Stimulated activated CD8-positive, alpha-beta memory T cell treated with anti-CD3 and anti-CD28 coated beads, Interleukin-2, amount 100 ng/mL, for 48 hours (primary cell): Measurements from ENCODE around the gene SLC25A33.
"Not testable (repeated sequence)": the region's sequence is repeated elsewhere in the genome, so short reads cannot be mapped to it uniquely, and the experiment has no call there.

Source experiments
- DNase-seq, 2 donors: peaks; one replicate each; pipeline ENCODE4 v3.0.0-alpha.2; 2020; ENCODE audit warnings: low read depth in 2 of 2

SLC25A33 gene

DNA sequence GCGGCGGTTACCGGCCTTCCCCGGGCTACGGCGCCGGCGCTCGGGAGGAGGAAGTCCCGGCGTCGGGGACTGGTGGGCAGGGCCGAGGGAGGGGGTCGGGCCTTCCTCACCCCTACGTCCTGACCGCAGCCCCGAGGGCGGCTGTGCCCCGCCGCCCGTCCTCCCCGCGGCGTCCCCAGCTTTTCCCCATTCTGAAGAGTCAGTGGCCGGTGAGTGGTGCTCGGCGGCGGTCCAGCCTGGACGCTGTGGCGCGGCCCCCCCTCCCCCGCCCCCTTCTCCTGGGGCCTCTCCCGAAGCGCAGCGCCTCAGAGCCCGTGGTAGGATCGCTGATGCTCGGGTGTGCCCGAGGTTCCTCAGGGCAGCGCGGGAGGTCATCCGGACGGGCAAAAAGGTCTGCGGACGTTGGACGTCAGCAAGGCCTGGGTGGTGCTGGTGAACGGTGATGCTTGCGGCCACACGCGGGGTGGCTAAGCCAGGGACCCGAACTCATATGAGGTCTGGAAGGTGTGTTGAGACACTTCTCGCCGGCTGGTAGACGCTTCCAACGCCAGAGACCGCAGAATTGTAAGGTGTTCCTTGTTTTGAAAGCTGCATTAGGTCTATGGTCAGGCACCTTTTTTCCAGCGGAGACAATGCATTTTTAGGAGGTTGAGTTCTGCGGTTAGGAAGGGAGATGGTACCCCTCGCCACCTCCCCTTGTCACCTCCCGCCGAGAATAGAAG lies 725 bp downstream of the SLC25A33 start:
- peak; percentile 30 to 41 for DNase-seq

GRCh38 chr1:9542430-9542829 lies 3.2 kb downstream of the SLC25A33 start:
- no peak for DNase-seq

GRCh38 chr1:9544926-9545325 lies 5.7 kb downstream of the SLC25A33 start:
- no peak for DNase-seq

- no peak for DNase-seq
Measured at GRCh38 chr1:9549955-9550546, 10.8 kb downstream of the SLC25A33 start.

- DNase-seq = no peak
Measured at GRCh38 chr1:9551984-9552383, 12.7 kb downstream of the SLC25A33 start.

DNA sequence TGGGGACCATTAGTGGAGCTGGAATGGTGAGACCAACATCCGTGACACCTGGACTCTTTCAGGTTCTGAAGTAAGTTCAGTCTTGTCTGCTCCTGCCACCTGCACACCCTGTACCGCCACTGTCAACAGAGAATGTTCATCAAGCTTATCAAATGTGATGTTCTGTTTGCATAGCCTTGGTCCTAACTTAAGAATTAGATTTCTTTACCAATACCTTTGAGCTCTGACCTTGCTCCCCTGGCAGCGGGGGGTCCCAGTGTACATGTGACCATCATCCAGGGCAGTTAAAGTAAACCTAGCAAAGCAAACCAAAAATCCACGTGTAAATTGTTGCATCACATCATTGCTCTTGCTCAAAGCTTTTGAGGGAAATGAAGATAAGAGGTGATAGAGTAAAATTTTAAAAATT lies 14.5 kb downstream of the SLC25A33 start:
- no peak for DNase-seq

DNA sequence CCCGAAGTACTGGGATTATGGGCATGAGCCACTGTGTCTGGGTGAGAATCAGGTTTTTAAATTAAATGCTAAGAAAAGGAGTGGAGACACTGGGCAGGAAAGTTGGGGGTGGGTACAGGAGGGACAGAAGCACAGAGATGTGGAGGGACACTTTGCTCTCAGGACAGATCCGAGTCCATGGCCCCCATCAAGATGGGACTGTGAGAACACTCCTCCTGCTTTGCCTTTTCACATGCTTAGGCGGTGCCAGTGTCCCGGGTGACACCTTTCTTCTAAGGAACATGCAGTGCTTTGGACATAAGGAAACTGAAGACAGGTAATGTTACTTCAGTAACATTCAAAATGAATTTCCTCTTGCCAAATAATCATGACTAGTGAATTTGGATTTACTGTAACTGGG lies 16.7 kb downstream of the SLC25A33 start:
- no peak for DNase-seq

- no peak for DNase-seq
Measured at GRCh38 chr1:9557624-9558023, 18.4 kb downstream of the SLC25A33 start.

DNA sequence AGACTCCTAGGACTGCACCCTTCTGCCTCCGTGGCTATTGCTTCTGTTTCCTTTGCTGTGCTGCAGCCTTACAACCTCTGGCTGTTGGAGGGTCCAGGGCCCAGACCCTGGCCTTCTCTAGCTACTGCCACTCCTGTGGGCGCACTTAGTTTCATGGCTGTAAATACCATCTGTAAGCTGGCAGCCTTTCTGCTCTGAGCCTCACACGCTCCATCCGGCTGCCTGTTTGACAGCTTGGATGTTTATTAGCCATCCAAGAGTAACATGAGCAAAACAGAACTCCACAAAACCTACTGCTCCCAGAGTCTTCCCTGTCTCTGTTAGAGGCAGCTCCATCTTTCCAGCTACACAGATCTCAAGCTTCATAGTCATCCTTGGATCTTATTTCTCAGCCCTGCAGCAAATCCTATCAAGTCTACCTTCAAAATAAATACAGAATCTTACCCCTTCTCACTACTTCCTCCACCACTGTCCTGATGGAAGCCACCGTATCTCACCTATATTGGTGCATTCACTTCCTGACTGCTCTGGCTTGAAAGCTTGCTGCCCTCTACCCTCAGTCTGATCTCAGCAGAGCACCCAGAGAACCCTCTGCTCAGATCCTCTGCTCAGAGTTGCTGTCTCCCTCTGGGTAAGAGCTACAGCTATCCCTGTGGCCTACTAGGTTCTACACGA lies 19.1 kb downstream of the SLC25A33 start:
- DNase-seq = no peak

DNA sequence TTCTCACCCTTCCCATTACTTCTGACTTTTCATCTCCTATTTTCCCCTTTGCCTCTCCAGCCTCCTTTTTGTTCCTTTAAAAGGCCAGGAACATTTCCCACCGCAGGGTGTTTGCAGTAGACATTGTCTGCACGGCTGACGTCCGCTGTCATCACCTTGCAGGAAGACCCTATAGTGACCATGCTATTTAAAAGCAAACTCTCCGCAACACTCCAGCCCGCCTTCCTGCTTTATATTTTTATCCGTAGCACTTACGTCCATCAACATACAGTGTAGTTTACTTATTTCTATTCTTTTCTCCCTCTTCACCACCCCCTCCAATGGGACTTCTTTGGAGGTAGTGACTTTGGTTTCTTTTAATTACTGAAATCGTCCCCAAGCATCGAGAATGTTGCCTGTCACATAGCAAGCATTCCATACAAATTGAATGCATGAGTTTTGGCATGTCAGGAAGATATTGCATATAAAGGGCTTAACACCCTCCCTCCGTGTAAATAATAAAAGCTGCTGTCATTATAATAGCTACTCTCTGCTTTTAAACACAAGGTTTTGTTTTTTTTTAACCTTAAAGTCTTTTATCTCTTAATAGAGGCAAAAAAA lies 19.8 kb downstream of the SLC25A33 start:
- DNase-seq = no peak

GRCh38 chr1:9559673-9560072 lies 20.4 kb downstream of the SLC25A33 start:
- no peak for DNase-seq

DNA sequence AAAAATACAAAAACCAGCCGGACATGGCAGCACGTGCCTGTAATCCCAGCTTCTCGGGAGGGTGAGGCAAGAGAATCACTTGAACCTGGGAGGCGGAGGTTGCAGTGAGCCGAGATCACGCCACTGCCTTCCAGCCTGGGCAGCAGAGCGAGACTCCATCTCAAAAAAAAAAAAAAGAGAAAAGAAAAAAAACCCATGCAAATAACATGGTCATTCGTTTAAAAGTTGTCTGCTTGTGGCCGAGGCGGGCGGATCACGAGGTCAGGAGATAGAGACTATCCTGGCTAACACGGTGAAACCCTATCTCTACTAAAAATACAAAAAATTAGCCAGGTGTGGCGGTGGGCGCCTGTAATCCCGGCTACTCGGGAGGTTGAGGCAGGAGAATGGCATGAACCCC lies 20.8 kb downstream of the SLC25A33 start:
- not testable (repeated sequence) for DNase-seq

- DNase-seq = no peak
Measured at GRCh38 chr1:9561429-9561828, 22.2 kb downstream of the SLC25A33 start.

DNA sequence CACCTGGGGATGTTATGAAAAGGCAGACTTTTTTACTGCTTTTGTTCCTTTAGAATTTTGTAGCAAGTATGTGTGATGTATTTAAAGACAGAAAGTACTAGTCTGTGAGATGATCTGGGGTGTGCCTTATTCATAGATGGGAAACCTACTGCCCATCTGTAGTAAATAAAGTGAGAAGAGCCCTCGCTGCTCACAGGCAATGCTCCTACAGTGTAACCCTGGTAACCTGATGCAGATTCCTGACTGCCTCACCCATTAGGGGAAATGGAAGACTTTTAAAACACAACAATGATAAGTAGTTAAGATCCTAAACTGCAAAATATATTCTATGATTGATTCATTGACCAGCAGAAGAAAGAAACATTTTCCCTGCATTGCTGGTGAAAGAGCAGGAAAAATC lies 30.0 kb downstream of the SLC25A33 start:
- no peak for DNase-seq

- DNase-seq = not testable (repeated sequence)
Measured at GRCh38 chr1:9570886-9571529, 31.7 kb downstream of the SLC25A33 start.

- no peak for DNase-seq
Measured at GRCh38 chr1:9573723-9574122, 34.5 kb downstream of the SLC25A33 start.

GRCh38 chr1:9575486-9575885 lies 36.2 kb downstream of the SLC25A33 start:
- no peak for DNase-seq

- DNase-seq = no peak
Measured at GRCh38 chr1:9576903-9577302, 37.6 kb downstream of the SLC25A33 start.

DNA sequence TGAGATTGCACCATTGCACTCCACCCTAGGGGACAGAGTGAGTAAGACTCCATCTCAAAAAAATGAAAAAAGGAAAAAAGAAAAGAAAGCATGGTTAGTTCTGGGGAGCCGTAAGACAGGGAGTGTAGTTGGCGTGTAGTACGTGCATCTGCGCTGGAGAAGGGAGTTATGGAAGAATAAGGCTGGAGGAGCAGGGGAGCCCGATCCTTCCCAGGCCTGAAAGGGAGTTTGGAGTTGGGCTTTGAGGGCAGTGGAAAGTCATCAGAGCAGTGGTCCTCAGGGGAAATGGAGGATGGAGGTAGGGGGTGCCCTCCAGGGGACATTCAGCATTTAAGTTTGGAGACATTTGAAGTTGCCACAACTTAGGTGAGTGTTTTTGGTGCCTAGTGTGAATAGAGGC lies 38.2 kb downstream of the SLC25A33 start:
- no peak for DNase-seq

DNA sequence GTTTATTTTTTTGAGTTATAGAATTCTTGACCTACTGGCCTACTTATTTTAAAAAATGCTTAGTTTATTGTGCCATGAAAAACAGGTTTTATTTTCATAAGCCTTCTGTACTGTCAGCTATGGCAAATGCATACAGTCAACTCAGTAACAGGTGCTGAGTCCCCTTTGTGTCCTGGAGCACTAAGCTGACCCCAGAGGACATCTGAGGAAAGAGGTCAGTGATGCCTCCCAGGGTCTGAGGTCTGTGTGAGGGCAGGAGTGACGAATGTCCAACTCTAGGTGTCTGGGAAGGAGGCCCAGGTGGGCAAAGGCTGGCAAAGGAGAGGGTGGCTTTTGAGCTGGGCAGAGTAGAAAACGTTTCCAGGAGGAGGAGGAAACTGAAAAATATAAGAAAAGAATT lies 41.7 kb downstream of the SLC25A33 start:
- DNase-seq = no peak

DNA sequence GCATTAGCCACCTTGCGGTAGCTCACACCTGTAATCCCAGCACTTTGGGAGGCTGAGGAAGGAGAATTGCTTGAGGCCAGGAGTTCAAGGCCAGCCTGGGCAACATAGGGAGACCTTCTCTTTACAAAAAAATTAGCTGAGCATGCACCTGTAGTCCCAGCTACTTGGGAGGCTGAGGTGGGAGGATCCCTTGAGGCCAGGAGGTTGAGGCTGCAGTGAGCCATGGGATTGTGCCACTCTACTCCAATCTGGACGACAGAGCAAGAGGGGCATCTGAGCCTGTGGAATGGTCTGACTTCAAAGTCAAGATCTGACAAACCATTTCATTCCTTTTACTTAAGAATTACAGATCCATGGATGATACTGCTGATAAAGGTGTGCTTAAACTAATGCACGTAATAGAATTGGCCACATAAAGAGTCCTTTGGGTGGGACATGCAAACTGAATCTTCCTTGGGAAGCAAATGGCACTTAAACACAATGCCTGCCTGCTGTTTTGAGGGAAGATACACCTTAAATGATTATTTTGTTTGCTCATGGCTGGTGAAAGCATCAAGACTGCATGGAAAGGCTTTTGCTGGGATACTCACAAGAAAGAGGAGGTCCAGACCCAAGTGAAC lies 47.0 kb downstream of the SLC25A33 start:
- DNase-seq = no peak
